ENCODE data around the gene IL17RC. TPM values are rescaled to one million over a fixed set of nuclear protein-coding genes. Genes with fewer than 3 reads are reported as not detected.
"Not testable (repeated sequence)": the region's sequence is repeated elsewhere in the genome, so short reads cannot be mapped to it uniquely, and the experiment has no call there.

IL17RC gene
- total RNA-seq, 1 experiment from 2014 or later, result 23.0 TPM

DNA sequence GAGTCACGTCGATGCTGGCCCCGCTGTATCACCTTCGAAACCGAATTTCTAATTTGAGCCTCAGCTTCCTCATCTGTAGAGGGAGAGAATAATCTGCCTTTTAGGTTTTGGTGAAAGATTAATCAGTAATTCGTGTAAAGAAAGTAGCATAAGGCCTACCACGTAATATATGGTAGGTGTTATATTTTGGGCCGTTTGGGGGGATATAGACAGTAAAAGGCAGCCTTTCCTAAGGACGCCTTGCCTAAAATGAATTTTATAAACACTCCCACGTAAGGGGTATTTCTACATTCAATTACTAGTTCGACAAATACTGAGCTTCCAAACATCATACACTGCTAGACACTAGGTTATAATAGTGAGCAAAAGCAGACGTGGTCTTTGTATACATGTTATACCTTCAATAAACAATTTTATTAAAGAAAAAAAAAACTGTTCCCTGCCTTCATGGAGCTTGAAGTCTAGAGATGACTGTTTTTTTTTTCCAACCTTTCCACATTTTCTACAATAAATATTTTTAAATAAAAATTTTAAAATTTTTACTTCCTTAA, 25.8 kb upstream of the IL17RC start:
- no peak for DNase-seq (ENCODE audit: low spot score)

DNA sequence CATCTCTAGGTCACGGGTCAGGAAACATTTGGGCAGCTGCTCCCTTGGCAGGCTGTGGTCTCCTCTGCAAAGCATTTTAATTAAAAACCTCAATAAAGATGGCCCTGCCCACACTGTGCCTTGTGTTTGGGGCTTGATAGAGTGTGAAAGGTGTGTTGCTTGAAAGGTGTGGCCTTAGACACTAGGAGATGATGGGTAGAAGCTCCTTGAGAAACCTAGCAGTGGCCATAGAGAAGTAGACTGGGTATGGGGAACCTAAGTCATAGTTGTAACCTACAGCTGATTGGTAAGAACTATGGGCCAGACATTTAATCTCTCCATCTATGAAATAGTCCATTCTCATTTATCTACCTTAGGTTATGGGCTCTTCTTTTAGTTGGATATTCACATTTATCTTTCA, 23.2 kb upstream of the IL17RC start:
- no peak for DNase-seq (ENCODE audit: low spot score)

DNA sequence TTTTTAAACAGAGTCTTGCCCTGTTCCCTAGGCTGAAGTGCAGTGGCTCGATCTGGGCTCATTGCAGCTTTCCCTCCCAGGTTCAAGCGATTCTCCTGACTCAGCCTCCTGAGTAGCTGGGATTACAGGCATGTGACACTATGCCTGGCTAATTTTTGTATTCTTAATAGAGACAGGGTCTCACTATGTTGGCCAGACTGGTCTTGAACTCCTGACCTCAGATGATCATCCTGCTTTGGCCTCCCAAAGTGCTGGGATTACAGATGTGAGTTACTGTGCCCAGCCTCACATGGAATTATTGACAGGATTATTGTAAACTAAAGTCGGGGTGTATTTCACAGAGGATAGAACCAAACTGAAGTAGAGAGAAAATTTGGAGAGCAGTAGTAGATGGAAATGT, 21.2 kb upstream of the IL17RC start:
- DNase-seq (ENCODE audit: low spot score), result not testable (repeated sequence)

DNA sequence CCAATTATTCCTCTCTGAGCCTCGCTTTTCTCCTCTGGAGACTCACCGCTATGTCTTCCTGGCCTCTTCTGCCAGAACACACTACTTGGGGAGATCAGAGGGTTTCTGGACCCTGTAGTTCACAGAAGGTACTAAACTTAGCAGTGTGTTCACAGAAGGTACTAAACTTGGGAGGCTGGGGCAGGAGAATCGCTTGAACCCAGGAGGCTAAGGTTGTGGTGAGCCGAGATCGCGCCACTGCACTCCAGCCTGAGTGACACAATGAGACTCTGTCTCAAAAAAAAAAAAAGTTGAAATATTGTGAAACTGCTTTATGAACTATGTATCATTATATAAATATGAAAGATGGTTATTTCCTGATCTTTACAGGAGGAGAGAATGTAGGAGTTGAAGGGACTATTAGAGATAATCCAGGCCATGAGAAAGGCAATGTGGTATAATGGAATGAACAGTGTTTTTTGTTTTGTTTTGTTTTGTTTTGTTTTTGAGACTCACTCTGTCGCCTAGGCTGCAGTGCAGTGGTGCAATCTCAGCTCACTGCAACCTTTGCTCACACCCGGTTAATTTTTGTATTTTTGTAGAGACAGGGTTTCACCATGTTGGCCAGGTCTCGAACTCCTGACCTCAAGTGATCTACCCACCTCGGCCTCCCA, 20.0 kb upstream of the IL17RC start:
- not testable (repeated sequence) for DNase-seq (ENCODE audit: low spot score)

DNA sequence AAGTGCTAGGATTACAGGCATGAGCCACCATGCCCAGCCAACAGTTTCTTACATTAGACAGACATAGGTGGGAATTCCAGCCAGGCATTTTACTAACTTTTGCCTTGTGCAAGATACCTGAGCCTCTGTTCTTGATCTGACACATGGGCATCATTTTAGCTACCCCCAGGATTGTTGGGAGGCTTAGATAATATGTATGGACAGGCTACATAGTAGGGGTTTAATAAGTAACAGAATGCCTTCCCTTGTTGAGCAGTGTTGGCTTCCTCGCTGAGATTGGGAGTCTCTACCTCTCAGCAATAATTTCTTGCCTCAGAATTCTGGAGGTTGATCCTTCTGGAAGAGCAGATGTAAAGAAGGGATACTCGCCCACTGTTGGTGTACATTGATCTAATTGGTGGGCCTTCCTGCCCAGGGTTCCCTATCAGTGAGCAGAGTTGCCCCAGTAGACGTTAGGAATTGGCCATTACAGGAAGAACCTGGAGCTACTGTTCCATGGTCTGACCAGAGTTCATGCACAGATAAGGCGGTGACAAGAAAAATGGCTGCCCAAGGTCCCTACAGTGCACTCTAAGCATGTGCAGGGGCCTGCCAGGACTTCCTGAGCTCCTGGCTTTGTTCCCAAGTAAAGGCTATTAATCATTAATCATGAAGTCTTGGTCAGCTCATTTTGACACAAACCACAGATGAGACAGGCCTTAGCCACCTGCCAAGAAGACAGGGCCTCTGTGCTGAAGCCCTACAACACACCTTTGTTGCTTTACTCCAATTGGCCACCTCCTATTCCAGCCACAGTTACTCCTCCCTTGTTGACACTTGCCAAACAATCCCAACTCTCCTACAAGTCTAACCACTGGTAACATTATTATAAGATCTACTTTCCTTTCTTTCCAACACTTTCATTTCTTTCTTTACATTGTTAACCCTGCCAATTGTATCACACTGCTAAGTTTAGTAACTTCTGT, 19.2 kb upstream of the IL17RC start:
- no peak for DNase-seq (ENCODE audit: low spot score)

DNA sequence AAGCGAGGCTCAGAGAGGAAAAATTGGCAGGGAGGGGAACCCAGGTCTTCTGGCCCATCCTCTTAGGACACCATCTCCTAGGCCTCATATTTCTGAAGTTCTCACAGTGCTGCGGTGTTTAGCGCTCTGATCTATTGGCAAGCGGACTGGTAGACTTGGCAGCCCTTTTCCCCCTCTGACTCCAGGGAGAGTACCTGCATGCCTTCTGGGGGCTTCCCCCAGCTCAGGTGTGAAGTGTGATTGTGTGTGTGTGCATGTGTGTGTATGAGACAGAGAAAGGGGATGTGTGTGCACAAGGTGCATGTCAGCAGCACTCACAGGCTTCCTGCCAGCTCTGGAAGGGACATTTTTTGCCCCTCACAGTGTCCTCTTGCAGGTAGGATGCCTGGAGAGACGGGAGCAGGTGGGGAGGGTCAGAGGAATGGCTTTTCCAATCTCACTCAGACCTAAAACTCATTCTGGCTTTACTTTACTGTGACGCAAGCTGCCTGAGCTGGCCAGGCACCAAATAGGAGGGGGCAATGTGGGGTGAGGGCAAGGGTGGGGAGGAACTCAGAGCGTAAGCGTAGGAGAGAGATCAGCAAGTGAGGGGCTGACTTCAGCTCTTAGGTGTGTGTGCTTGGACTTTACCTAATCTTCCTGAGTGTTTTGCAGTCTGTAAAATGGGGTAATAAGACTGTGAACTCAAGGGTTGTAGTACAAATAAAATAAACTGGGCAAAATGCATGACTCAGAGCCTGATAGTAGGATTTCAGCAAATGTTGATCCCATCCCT, 18.2 kb upstream of the IL17RC start:
- DNase-seq (ENCODE audit: low spot score), result no peak

DNA sequence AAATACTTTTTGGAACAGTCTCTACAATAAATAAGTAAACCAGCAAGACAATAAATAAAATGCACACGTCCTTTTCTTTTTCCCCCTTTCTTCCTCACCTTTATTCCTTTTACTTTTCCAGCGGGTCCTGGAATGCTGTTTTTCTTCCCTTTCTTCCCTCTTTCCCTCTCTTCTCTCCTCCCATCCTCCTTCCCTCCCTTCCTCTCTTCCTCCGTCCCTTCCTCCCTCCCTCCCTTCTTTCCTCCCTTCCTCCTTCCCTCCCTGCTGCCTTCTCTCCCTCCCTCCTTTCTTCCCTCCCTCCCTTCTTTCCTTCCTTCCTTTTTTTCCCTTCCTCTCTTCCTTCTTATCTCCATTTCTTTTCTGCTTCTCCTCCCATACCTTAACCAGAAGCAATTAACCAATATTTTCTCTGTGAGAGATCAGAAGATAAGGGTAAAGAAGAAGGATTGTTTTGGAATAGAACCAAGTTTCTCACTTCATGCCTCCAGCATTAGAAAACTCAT, 17.6 kb upstream of the IL17RC start:
- no peak for DNase-seq (ENCODE audit: low spot score)

DNA sequence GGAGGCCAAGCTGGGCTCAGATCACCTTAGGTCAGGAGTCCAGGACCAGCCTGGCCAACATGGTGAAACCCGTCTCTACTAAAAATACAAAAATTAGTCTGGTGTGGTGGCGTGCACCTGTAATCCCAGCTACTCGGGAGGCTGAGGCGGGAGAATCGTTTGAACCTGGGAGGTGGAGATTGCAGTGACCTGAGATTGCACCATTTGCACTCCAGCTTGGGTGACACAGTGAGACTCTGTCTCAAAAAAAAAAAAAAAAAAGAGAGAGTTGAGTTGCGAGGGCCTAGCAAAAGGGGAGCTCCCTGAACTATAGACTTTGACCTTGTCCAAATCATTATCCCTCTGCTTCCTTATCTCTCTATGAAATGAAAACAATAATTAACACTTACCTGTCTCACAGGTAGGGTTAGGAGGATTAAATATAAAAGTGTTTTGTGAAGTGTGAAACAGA, 15.9 kb upstream of the IL17RC start:
- DNase-seq (ENCODE audit: low spot score), result not testable (repeated sequence)

DNA sequence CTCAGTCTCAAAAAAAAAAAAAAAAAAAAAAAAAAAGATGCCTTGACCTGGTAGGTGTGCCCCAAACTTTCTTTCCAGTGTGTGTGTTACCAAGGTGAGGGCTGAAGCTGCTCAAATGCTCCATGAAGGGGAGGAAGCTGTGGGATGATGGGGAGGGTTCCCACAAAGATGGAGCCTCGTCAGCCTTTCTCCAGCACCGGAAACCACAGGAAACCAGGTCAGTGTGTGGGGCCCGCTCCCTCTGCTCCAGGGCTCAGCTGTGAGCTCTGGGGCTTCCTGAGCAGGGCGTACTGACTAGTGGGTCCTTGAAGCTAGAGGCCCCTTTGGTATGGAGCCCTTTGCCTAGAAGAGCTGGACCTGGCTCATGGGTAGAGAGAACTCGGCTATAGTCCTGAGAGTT, 14.9 kb upstream of the IL17RC start:
- no peak for DNase-seq (ENCODE audit: low spot score)

DNA sequence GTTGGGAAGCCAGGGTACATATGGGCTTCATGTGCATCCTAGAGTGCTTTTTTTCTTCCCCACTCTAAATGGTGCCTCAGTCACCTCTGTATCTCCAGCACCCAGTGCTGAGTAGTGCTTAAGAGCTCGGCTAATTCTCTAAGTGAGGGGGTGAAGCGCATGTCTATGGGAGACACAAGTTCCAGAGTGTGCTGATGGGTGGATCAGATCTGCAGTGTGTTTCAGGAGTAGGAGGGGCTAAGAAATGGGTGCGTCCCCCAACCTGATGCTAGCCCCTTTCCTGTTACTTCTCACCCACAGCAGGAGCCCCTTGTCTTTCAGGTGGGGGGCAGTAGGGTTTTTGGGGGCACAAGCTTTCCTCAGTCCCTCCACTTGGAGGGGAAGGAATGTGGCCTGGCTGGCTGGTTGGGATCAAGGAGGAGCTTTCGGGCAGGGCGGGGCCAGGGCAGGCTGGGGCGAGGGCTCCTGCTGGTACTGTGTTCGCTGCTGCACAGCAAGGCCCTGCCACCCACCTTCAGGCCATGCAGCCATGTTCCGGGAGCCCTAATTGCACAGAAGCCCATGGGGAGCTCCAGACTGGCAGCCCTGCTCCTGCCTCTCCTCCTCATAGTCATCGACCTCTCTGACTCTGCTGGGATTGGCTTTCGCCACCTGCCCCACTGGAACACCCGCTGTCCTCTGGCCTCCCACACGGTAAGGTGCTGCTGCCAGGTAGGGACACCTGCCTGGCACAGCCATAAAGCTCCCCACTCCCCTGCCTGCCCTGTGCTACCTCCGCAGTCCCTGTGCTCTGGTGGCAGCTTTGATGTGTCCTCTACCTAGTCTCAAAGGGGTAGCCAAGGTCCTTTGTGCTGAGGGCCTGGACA, 14.3 kb upstream of the IL17RC start, which contains the start of gene IL17RE:
TSS of gene IL17RE (plus strand) at position 477 of the 866 bp plus-strand sequence. CDS start at position 562, 85 bp downstream.
- DNase-seq (ENCODE audit: low spot score), result no peak

DNA sequence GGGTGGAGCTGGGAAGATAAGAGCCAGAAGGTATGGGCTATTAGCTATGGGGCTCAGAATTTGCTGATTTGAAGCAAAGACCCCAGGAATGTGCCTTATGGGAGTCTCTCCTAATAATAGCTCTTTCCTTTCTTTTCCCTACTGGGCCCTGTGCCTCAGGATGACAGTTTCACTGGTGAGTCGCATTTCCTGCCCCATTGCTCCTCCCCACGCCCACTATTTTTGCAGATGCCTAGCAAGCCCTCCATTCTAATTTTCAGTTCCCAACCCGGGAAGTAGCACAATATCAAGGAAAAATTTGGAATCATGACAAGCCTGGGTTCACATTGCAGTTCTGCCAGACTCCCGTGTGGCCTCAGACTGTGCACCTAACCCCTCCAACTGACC, 13.7 kb upstream of the IL17RC start:
- DNase-seq (ENCODE audit: low spot score), result no peak

DNA sequence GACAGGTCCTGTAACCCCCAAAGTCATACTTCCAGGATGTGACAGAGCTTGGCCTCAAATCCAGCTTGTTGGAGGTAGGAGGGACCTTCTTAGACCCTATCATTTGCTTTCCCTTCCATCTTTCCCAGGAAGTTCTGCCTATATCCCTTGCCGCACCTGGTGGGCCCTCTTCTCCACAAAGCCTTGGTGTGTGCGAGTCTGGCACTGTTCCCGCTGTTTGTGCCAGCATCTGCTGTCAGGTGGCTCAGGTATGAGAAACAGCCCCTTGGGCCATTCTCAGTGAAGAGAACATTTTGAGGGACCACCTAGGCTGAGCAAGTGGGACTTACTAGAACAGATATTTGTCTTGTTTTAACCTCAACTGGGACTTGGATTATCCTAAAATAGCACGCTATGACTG, 13.0 kb upstream of the IL17RC start:
- no peak for DNase-seq (ENCODE audit: low spot score)

DNA sequence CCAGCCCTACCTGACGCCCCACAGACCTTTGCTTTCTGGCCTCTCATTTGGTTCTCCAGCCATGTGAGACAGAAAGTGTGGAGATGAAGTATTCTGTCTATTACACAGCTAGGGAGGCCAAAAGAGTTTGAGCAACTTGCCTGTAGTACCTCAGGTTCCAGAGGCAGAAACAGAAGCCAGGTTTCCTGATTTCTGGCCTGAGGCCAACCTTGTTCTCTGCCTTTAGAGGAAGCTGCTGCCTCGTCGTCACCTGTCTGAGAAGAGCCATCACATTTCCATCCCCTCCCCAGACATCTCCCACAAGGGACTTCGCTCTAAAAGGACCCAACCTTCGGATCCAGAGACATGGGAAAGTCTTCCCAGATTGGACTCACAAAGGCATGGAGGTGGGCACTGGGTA, 10.4 kb upstream of the IL17RC start:
- no peak for DNase-seq (ENCODE audit: low spot score)

DNA sequence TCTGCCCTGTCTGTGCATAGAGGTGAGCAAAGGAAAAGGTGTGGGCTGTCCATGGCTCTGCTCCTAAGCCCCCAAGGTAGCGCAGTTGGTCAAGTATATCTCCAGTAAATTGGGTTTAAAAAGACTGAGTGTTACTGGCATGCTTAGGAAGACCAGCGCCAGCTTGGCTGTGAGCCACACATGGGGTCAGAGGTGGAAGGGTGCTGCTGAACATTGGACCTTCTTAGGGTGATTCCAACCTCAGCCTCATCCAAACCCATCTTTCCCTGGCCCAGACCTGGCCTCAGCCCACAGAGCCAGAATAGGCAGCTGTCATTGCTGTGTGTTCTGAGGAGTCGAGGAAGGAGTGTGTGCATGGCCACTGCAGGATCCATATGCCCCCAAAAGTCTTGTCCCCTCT, 8.6 kb upstream of the IL17RC start:
- no peak for DNase-seq (ENCODE audit: low spot score)

DNA sequence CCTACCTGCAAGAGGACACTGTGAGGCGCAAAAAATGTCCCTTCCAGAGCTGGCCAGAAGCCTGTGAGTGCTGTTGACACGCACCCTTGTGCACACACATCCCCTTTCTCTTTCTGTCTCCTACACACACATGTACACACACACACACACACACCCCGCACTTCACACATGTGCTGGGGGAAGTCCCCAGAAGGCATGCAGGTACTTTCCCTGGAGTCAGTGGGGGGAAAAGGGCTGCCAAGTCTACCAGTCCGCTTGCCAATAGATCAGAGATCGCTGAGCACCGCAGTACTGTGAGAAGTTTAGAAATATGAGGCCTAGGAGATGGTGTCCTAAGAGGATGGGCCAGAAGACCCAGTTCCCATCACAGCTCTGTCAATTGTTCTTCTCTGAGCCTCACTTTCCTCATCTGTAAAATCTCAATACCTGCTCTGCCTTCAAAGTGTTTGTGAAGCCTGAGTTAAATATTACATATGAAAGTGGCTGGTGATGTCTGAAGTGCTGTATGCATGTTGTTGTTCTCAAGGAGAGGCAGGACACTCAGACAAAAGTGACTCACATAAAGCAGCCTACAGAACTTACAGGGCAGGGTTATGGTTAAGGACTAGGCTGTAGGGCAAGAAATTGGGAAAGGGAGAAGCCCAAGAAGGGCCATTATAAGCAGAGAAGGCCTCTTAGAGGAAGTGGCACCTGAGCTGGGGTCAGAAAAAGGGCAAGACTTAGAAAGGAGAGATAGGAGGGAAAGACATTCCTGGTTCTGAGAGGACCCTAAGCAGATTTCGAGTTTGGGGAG, 7.5 kb upstream of the IL17RC start:
- no peak for DNase-seq (ENCODE audit: low spot score)

DNA sequence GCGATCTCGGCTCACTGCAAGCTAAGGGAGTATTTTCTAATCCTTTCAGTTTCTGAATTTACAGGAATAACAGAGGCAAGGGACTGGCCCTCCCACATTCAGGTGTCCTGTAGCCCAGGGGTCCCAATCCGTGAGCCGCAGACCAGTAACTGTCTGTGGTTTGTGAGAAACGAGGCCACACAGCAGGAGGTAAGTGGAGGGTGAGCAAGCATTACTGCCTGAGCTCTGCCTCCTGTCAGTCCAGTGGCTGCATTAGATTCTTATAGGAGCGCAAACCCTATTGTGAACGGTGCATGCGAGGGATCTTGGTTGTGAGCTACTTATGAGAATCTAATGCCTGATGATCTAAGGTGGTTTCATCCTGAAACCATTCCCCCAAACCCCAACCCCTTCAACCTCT, 5.0 kb upstream of the IL17RC start:
- no peak for DNase-seq (ENCODE audit: low spot score)

DNA sequence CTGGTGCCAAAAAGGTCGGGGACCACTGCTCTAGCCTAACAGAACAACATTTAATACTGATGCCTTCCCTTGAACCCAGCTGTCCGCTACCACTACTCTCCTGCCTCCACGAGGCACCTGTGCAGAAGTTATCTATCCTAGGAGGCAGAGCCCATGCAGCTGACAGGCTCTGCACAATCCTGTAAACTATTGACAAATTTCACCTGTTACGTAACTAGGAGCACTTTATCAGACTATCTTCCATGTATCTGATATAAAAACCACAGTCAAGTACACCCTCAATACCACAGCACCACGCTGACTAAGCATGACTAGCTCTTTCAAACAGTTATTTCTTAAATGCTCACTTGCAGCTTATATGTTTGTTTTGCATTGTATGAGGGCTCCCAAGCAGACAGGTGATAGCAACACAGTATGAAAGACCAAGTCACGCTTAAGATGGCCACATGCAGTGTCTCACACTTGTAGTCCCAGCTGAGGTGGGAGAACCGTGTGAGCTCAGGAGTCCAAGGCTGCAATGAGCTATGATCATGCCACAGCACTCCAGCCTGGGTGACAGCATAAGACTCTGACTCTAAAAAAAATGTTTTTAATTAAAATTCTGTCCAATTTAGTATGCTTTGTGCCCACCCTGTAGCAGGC, 4.5 kb upstream of the IL17RC start:
- DNase-seq (ENCODE audit: low spot score), result no peak

DNA sequence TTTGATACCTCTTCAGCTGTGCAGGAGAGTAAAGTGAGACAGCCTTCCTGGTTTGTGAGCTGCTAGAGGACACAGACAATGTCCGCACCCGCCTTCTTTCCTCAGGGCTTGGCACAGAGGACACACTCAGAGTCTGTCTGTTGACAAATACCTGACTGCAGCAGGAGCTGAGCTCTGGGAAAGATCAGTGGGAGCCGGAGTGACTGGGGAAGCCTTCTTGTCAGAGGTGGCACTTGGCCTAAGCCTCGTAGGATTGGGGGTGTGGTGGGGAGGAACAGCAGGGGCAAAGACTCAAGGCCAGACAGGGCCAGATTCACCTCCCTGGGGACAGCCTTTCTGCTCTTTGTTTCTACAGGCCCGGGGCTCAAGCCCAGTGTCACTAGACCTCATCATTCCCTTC, 3.3 kb upstream of the IL17RC start:
- DNase-seq (ENCODE audit: low spot score), result no peak

DNA sequence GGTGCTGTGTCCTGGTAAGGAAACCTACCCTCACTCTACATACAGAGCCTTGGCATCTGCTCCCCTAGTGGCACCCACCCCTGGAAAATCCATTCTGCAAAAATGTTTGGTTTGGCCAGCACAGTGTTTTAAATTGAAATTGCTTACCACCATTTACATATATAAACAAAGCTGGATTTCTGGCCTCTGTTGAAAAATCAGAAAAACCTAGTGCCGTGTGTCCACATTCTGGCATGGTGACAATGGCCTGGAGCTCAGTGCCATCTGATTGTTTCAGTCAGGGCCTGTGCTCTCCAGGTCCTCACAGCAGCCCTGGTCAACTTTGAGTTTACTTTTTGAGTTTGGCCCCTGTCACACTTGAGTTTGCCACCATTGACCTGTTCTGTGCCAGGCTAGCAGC, 2.9 kb upstream of the IL17RC start:
- no peak for DNase-seq (ENCODE audit: low spot score)
